GM12872 (cell line): ENCODE results near the gene TCP11.

Experiments used
- CTCF ChIP-seq: IDR thresholded peaks from 3 replicates; pipeline ENCODE4 v1.5.1; 2011; ENCODE audit warnings: low read depth, mild to moderate bottlenecking, low read length, moderate library complexity; ENCODE audit not compliant: insufficient read depth

The TCP11 gene

DNA sequence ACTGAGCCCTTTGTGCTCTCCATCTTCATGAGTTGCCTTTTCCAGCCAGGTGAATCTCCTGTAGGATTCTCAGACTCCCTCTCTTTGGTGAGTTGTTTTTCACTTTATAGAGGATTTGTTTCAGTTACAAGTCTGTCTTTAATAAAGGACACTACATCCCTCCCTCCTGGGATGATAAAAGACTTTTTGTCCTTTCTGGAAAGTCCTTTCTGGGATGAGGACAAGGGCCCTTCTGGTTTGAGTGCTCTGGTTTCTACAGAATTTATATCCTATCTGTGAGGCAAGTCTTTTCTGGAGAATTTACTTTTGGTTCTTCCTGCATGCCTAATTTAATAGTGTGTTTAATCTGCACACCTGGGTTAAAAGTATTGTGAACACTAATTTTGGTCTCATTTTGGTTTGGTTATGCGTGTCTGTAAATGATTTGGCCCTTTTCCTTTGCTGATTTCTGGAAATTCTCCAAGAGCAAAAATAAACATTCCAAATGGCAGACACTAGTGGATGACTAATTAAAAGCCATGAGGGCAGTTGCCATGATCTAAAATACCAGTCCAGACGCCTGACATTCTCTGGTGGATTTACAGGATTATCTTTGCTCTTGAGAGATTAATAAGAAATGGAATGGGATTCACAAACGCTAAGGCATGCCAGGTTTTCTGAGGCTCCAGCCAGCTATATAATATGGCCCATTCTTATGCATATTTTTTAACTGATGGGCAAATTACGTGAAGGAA is 44.8 kb downstream of the TCP11 start:
- TF ChIP-seq CTCF = no peak

DNA sequence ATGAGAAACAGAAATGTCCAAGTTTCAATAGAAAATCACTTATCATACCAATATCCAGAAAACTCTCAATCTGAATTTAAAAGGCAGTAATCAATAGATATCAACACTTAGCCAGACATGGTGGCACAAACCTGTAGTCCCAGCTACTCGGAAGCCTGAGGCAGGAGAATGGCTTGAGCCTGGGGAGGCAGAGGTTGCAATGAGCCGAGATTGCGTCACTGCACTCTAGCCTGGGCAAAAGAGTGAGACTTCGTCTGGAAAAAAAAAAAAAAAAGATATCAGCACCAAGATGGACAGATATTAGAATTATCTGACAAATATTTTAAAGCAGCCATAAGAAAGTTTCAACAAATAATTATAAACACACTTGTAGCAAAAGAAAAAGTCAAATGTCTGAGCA is 47.0 kb downstream of the TCP11 start:
- TF ChIP-seq CTCF = no peak

DNA sequence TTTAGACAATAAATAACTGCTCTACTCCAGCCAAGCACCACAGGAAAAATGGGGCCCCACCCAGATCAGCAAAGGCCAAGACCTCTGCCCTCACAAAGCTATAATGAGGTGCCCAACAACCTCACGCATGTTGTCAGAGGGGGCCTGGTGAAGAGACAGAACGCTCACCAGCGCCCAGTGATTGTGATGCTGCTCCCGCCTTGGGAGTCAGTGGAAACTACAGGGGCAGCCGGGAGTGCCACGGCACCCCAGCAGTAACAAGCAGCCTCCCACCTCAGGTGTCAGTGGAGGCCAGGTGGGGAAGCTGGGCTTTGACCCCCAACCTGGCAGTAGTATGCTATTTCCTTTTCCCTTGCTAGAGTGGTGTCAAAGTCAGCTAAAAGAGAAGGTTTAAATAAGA is 47.4 kb downstream of the TCP11 start:
- no peak for TF ChIP-seq CTCF

- TF ChIP-seq CTCF = no peak
Measured at GRCh38 chr6:35093118-35093445, 48.1 kb downstream of the TCP11 start.

- no peak for TF ChIP-seq CTCF
Measured at GRCh38 chr6:35092362-35093117, 48.6 kb downstream of the TCP11 start.

GRCh38 chr6:35091346-35092083 is 49.6 kb downstream of the TCP11 start:
- no peak for TF ChIP-seq CTCF

GRCh38 chr6:35090734-35091133 is 50.4 kb downstream of the TCP11 start:
- TF ChIP-seq CTCF = no peak
